ENCODE results near the gene NUDT13. TPM values are rescaled to one million over a fixed set of nuclear protein-coding genes. Genes with fewer than 3 reads are reported as not detected.

NUDT13 gene
- total and polyA plus RNA-seq, 9 of the 15 experiments (the other 6 are each of a cell fraction or from before 2014, with no cell fraction given): 4.7 to 11.1 (median 5.6) TPM

DNA sequence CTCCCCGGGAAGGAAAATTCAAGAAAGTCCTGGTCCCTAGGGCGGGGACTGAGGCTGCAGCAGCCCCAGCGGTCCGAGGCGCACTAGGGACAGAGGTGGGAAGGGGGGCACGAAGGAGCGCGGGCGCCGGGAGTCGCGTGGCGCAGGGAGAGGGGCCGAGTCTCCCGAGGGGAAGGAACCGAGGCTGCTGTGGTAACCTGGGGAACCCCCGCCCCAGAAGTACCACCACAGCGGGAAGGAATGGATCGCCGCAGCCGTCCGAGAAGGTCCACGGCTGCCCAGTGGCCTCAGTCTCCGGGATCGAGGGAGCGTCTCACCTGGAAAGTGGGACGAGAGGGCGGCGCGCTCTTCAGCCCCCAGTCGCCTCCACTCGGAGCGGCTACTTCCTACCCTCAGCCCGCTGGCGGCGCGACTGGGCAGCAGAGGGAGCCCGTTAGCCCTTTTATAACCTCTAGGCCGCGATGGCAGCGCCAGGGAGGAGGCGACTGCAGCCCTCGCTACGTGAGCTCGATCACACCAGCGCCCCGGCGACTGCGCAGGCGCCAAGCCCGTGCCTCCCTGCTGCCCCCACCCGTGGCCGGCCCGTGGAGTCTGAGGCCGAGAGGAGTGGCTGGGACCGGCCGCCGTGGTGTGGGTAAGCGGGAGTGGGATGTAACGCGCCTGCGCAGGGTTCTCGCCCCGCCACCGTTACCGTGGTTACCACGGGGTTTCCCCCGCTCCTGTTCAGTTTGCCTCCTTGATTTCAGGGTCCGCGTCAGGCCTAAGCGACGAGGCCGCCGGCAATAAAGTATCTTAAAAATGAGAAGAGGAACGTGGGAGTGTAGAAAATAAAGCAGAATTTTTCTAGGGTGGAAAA, 13.6 kb upstream of the NUDT13 start, which contains the start of gene P4HA1 (continued):
- TF ChIP-seq ZBTB40 (IDR thresholded peaks at IDR 0.05) (peak; percentile 22; the same call in 1 of the 2 replicates), ZBTB40 (CRISPR knock-in tag; IDR thresholded peaks at IDR 0.05) (no peak), PML (IDR thresholded peaks at IDR 0.05; ENCODE audit: low read length) (peak; percentile 86; the same call in 1 of the 2 replicates), POLR2B (IDR thresholded peaks at IDR 0.05; ENCODE audit: low read depth, partially characterized antibody) (peak; percentile 96), ZNF584 (CRISPR knock-in tag; IDR thresholded peaks at IDR 0.05; ENCODE audit: low read depth) (0 out of 2 replicates have a peak, but pooled peaks have one; percentile 4), ZNF311 (CRISPR knock-in tag; IDR thresholded peaks at IDR 0.05) (0 out of 2 replicates have a peak, but pooled peaks have one; percentile 52), U2AF2 (optimal IDR thresholded peaks at IDR 0.05; ENCODE audit: low read depth, low read length) (no peak), FOS (IDR thresholded peaks at IDR 0.05; ENCODE audit: extremely low read depth, insufficient read length) (no peak), CBFB (CRISPR knock-in tag; IDR thresholded peaks at IDR 0.05) (peak; percentile 91), TAF1 (IDR thresholded peaks at IDR 0.05; ENCODE audit: control insufficient read depth, extremely low read depth, insufficient read depth, low read length, severe bottlenecking) (peak; percentile 96), CSDE1 (IDR thresholded peaks at IDR 0.05) (peak in 1 of 2 experiments; percentile 83; a peak in 2 of 4 replicates), RBM17 (IDR thresholded peaks at IDR 0.05; ENCODE audit: borderline replicate concordance, low read depth, low read length) (no peak), MAZ (CRISPR knock-in tag; conservative IDR thresholded peaks at IDR 0.05 in 1 of 2, IDR thresholded peaks at IDR 0.05 in 1 of 2) (peak; percentile 98), ETV5 (CRISPR knock-in tag; IDR thresholded peaks at IDR 0.05; ENCODE audit: low read depth) (peak; percentile 82), SIN3B (IDR thresholded peaks at IDR 0.05; ENCODE audit: low read depth) (no peak; the same call in 1 of the 2 replicates), SRF (CRISPR knock-in tag; IDR thresholded peaks at IDR 0.05) (peak in 1 of 2 experiments; percentile 97; a peak in 2 of 4 replicates), ETV6 (IDR thresholded peaks at IDR 0.05; ENCODE audit: borderline replicate concordance in 1 of 2, low read depth in 2 of 2, low read length in 1 of 2) (peak in 1 of 2 experiments; percentile 34; a peak in 1 of 4 replicates), ETV6 (CRISPR knock-in tag; IDR thresholded peaks at IDR 0.05; ENCODE audit: borderline replicate concordance) (no peak; the same call in 1 of the 2 replicates)

Measured in K562 (cell line).